ENCODE measurements around the gene C15orf61. TPM values are rescaled to one million over a fixed set of nuclear protein-coding genes. Genes with fewer than 3 reads are reported as not detected.

Gene C15orf61
- total RNA-seq (1 to 10 TPM; 5.1 to 5.7 TPM), polyA plus RNA-seq (10.5 TPM)

DNA sequence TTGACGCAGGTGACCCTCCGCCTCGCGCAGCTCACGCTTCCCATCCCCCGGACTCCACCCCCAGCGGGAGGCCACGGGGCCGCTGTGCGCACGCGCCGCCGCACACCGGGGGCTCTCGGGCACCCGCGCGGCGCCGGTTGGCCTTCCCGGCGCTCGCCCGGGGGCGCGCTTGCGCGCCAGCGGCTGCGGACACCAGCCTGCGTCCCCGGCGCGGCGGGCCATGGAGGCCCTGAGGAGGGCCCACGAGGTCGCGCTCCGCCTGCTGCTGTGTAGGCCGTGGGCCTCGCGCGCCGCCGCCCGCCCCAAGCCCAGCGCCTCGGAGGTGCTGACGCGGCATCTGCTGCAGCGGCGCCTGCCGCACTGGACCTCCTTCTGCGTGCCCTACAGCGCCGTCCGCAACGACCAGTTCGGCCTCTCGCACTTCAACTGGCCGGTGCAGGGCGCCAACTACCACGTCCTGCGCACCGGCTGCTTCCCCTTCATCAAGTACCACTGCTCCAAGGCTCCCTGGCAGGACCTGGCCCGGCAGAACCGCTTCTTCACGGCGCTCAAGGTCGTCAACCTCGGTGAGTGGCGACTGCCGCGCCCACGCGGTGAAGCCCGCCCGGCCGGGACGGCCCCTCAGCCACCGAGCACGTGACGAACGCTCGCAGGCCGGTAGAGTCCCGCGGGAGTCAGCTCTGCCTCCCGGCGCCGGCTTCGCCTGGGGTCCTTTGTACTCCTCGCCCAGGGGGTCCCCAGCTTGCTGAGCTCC, at the start of gene C15orf61:
Gene C15orf61 (plus strand): TSS at position 103 of the 754 bp plus-strand sequence. CDS start 118 bp downstream, at position 221.
- peak within 1 kb of the TSS; percentile 95 for H3K4me3 ChIP-seq (ENCODE audit: low read length)
- Mint-ChIP-seq H3K27me3 (peaks cover 0 to 3% of the 10 kb centered on the region in 2 donors), H3K9me3 (no peaks in the 10 kb centered on the region), H3K27ac (peak within 1 kb of the TSS; percentile 91 to 98 (median 96)), H3K4me1 (peaks cover 28 to 48% (median 33%) of the 10 kb centered on the region in 3 donors), H3K36me3 (peaks cover 0 to 25% (median 3%) of the 10 kb centered on the region in 3 donors), H3K4me3 (peak within 1 kb of the TSS; percentile 90 to 96 (median 93))
- peak; percentile 76 to 90 (median 87) for DNase-seq
- peak within 1 kb of the TSS; percentile 78 for H3K27ac ChIP-seq (ENCODE audit: low read depth, low read length)
- peaks cover 25% of the 10 kb centered on the region for H3K4me1 ChIP-seq (ENCODE audit: insufficient read depth, low read length)
- ChIA-PET POLR2A (interaction anchor here (0.9 to 2.9 kb wide), 5 partner anchors 21 to 757 kb away, joined by 3 to 33 read pairs (median 3); partner anchors contain the start of genes FEM1B and MAP2K5), CTCF (interaction anchor here (1.6 to 2.0 kb wide), 2 partner anchors 9 to 21 kb away, joined by 4 to 8 read pairs; partner anchors contain the start of gene MAP2K5)
- H3K27me3 ChIP-seq (ENCODE audit: insufficient read depth, low read length, poor library complexity, severe bottlenecking): no peaks in the 10 kb centered on the region
- no peaks in the 10 kb centered on the region for H3K36me3 ChIP-seq (ENCODE audit: insufficient read depth, low read length)
- no peaks in the 10 kb centered on the region for H3K9me3 ChIP-seq (ENCODE audit: low read length)

DNA sequence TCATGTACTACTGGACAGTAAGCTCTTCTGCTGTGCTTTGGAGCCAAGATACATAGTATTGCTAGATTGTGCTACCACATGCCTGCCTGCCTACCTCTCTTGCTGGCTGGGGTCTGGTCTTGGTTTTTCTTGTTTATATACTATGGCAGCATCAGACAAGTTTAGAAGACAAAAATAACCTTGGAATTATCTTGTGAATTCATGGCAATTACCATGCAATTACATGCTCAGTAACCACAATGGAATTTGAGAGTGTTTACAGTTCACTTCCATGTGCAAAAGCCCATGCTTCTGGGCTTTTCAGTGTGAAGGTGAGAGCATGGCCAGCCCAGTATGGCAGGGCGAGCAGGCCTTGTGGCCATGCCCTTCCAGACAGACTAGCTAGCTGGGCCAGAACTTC, 48.0 kb upstream of the C15orf61 start:
- Histone ChIP-seq H3K27me3 (ENCODE audit: insufficient read depth, low read length, poor library complexity, severe bottlenecking) (no peaks in the 10 kb centered on the region), H3K9me3 (ENCODE audit: low read length) (no peaks in the 10 kb centered on the region), H3K4me1 (ENCODE audit: insufficient read depth, low read length) (no peaks in the 10 kb centered on the region), H3K27ac (ENCODE audit: low read depth, low read length) (no peak overlapping the region), H3K4me3 (ENCODE audit: low read length) (no peak overlapping the region), H3K36me3 (ENCODE audit: insufficient read depth, low read length) (no peaks in the 10 kb centered on the region)
- Mint-ChIP-seq H3K27me3 (peaks cover 0 to 2% of the 10 kb centered on the region in 2 donors), H3K36me3 (peaks cover 0 to 2% (median 0%) of the 10 kb centered on the region in 3 donors), H3K9me3 (no peaks in the 10 kb centered on the region), H3K4me1 (no peaks in the 10 kb centered on the region), H3K27ac (no peak overlapping the region), H3K4me3 (no peak overlapping the region)
- POLR2A ChIA-PET: no interaction called here
- CTCF ChIA-PET: no interaction called here
- no peak for DNase-seq

DNA sequence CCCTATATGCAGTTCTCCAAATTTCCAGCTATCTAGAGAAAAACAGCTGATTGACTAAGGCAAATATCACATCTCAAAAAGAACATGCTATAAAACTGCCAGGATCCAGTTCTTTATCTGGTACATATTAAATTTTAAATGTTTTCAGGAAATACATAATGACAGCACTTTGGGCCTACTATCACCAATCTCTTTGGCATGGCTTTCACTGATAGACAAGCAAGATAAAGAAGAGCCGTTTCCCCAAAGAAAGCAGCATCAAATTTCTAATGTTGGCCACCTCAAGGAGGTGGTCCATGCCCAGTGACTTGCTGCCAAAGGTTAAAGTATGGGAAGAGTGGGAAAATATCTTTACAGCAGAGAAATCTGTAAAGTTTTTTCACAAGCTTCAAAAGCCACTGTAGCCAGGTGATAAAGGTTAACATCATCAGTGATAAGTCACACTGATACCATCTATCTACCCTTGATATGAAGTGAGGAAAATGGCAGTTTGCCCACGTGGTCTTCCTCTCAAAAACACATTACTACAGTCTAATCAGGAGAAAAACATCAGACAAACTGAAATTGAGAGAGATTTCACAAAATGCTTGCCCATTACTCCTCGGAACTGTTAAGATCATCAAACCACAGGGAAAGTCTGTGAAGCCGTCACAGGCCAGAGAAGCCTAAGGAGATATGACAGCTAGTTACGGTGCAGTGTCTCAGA, 46.4 kb upstream of the C15orf61 start:
- ChIA-PET POLR2A (no interaction called here), CTCF (no interaction called here)
- DNase-seq: no peak
- no peaks in the 10 kb centered on the region for H3K9me3 ChIP-seq (ENCODE audit: low read length)
- H3K27ac ChIP-seq (ENCODE audit: low read depth, low read length): no peak overlapping the region
- no peaks in the 10 kb centered on the region for H3K9me3 Mint-ChIP-seq
- no peaks in the 10 kb centered on the region for H3K27me3 ChIP-seq (ENCODE audit: insufficient read depth, low read length, poor library complexity, severe bottlenecking)
- H3K4me3 ChIP-seq (ENCODE audit: low read length): no peak overlapping the region
- peaks cover 0 to 2% of the 10 kb centered on the region in 2 donors for H3K27me3 Mint-ChIP-seq
- no peaks in the 10 kb centered on the region for H3K36me3 ChIP-seq (ENCODE audit: insufficient read depth, low read length)
- no peak overlapping the region for H3K4me3 Mint-ChIP-seq
- no peak overlapping the region for H3K27ac Mint-ChIP-seq
- peaks cover 0 to 2% (median 0%) of the 10 kb centered on the region in 3 donors for H3K36me3 Mint-ChIP-seq
- H3K4me1 ChIP-seq (ENCODE audit: insufficient read depth, low read length): no peaks in the 10 kb centered on the region
- H3K4me1 Mint-ChIP-seq: no peaks in the 10 kb centered on the region

DNA sequence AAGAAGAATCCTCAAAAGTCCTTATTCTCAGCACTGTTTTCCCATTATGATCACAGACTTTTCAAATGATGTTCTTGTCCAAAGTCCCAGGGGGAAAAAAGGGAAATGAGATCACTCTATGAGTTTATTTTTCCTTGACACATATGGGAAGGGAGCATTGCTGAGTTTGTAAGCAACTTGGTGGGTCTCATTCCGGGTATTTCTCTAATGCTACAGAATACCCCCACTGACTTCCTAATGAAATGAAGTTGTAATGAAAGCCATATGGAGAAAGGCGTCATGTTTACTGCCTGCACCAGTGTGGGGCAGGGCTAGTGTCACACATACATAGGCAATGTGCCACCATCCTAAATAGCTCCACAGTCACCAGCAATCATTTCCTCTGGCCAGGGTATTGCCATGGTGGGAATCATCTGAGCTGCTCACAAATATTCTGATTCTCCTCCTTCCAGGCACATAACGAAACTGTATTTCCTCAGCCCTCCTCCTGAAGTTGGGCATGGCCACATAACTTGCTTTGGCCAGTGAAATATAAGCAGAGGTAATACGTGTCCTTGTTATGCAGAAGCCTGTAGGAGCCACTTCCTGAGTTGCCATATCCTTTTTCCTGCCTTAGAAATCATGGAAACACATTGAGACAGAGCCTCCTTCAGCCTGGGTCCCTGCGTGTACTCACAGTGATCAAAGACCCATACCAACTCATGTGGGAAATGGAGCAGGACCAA, 41.0 kb upstream of the C15orf61 start:
- peaks cover 2 to 10% (median 7%) of the 10 kb centered on the region in 3 donors for H3K36me3 Mint-ChIP-seq

DNA sequence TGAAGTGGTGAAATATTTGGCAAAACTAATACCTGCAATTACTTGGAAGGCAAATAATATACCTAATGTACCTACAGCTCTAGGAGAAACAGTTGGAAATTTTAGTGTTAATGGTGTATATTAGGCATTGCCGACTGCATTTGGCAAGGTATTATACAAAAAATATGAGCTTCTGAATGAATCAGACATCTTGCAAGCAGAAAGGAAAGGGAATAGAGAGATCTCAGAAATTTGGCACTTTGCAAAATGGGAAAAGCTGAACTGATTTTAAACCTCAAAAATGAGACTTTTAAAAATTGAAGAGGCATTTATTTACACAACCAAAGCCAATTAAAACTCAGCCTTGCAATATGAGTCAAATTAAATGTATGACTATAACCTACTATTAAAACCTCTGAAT, 40.2 kb upstream of the C15orf61 start:
- peaks cover 0 to 6% (median 0%) of the 10 kb centered on the region in 5 donors for H3K9me3 Mint-ChIP-seq
- H3K36me3 Mint-ChIP-seq: peaks cover 2 to 14% (median 7%) of the 10 kb centered on the region in 3 donors
- no peak for DNase-seq
- no peak overlapping the region for H3K4me3 Mint-ChIP-seq
- no peak overlapping the region for H3K27ac Mint-ChIP-seq
- no peaks in the 10 kb centered on the region for H3K4me1 ChIP-seq (ENCODE audit: insufficient read depth, low read length)
- H3K27me3 Mint-ChIP-seq: peaks cover 0 to 2% of the 10 kb centered on the region in 2 donors
- H3K9me3 ChIP-seq (ENCODE audit: low read length): no peaks in the 10 kb centered on the region
- no peak overlapping the region for H3K4me3 ChIP-seq (ENCODE audit: low read length)
- no peaks in the 10 kb centered on the region for H3K36me3 ChIP-seq (ENCODE audit: insufficient read depth, low read length)
- CTCF ChIA-PET: no interaction called here
- H3K27ac ChIP-seq (ENCODE audit: low read depth, low read length): no peak overlapping the region
- POLR2A ChIA-PET: no interaction called here
- no peaks in the 10 kb centered on the region for H3K4me1 Mint-ChIP-seq
- H3K27me3 ChIP-seq (ENCODE audit: insufficient read depth, low read length, poor library complexity, severe bottlenecking): no peaks in the 10 kb centered on the region

More for the DNA sequence above, 41.0 kb upstream of the C15orf61 start:
- H3K4me1 ChIP-seq (ENCODE audit: insufficient read depth, low read length): no peaks in the 10 kb centered on the region
- no peaks in the 10 kb centered on the region for H3K4me1 Mint-ChIP-seq
- no peak overlapping the region for H3K4me3 ChIP-seq (ENCODE audit: low read length)
- H3K27ac ChIP-seq (ENCODE audit: low read depth, low read length): no peak overlapping the region
- peaks cover 0 to 2% of the 10 kb centered on the region in 2 donors for H3K27me3 Mint-ChIP-seq
- no peaks in the 10 kb centered on the region for H3K9me3 ChIP-seq (ENCODE audit: low read length)
- no peak overlapping the region for H3K4me3 Mint-ChIP-seq
- peaks cover 0 to 3% (median 0%) of the 10 kb centered on the region in 5 donors for H3K9me3 Mint-ChIP-seq
- no peak for DNase-seq
- POLR2A ChIA-PET: no interaction called here
- H3K27ac Mint-ChIP-seq: no peak overlapping the region
- CTCF ChIA-PET: no interaction called here
- no peaks in the 10 kb centered on the region for H3K27me3 ChIP-seq (ENCODE audit: insufficient read depth, low read length, poor library complexity, severe bottlenecking)
- H3K36me3 ChIP-seq (ENCODE audit: insufficient read depth, low read length): no peaks in the 10 kb centered on the region

DNA sequence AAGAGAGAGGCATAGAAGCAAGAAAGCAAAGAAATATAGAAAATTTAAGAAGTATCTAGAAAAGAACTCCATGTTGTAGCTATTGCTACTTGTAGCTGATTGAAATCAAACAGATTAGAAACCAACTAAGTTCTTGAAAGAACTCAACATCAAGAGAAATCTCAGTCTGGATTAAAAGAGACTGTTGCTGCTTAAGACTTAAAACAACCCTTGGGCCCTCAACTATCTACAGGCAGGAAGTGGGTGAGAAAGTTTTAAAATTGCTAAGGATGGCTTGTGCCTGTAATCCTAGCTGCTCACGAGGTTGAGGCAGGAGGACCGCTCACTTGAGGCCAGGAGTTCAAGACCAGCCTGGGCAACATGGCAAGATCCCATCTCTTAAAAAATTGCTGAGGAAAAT, 39.3 kb upstream of the C15orf61 start:
- Histone ChIP-seq H3K4me3 (ENCODE audit: low read length) (no peak overlapping the region), H3K36me3 (ENCODE audit: insufficient read depth, low read length) (no peaks in the 10 kb centered on the region), H3K4me1 (ENCODE audit: insufficient read depth, low read length) (no peaks in the 10 kb centered on the region), H3K27me3 (ENCODE audit: insufficient read depth, low read length, poor library complexity, severe bottlenecking) (no peaks in the 10 kb centered on the region), H3K9me3 (ENCODE audit: low read length) (no peaks in the 10 kb centered on the region), H3K27ac (ENCODE audit: low read depth, low read length) (no peak overlapping the region)
- Mint-ChIP-seq H3K4me1 (no peaks in the 10 kb centered on the region), H3K9me3 (peaks cover 0 to 6% (median 0%) of the 10 kb centered on the region in 5 donors), H3K4me3 (no peak overlapping the region), H3K27me3 (peaks cover 0 to 2% of the 10 kb centered on the region in 2 donors), H3K36me3 (peaks cover 2 to 14% (median 7%) of the 10 kb centered on the region in 3 donors), H3K27ac (no peak overlapping the region)
- DNase-seq: no peak
- CTCF ChIA-PET: no interaction called here
- POLR2A ChIA-PET: no interaction called here

DNA sequence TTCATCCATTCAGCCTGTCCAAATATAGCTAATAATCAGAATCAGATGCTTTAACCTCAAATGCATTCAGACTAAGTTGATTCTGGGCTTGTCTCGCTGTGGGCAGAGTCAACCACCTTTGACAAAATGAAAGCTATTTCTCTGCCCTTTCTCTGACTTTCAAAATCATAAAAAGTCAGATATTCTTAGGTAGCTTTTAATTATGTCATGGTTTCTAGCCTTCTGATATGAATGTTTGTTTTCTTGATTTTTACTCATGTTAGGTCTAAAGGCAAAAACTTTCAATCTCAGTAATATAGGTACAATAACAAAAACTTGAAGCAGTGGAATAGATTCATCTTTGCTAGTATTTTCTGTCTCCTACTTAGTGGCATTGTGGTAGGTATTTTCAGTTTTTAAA, 25.3 kb upstream of the C15orf61 start:
- H3K27me3 Mint-ChIP-seq: no peaks in the 10 kb centered on the region
- Histone ChIP-seq H3K4me3 (ENCODE audit: low read length) (no peak overlapping the region), H3K9me3 (ENCODE audit: low read length) (no peaks in the 10 kb centered on the region), H3K27me3 (ENCODE audit: insufficient read depth, low read length, poor library complexity, severe bottlenecking) (no peaks in the 10 kb centered on the region), H3K27ac (ENCODE audit: low read depth, low read length) (no peak overlapping the region), H3K36me3 (ENCODE audit: insufficient read depth, low read length) (no peaks in the 10 kb centered on the region), H3K4me1 (ENCODE audit: insufficient read depth, low read length) (no peaks in the 10 kb centered on the region)
- H3K27ac Mint-ChIP-seq: no peak overlapping the region
- H3K9me3 Mint-ChIP-seq: no peaks in the 10 kb centered on the region
- ChIA-PET POLR2A (no interaction called here), CTCF (interaction anchor here (1.1 kb wide), 1 partner anchor 38 kb away, joined by 3 read pairs; no protein-coding TSS in a partner anchor)
- H3K4me3 Mint-ChIP-seq: no peak overlapping the region
- no peaks in the 10 kb centered on the region for H3K4me1 Mint-ChIP-seq
- peaks cover 4 to 12% (median 6%) of the 10 kb centered on the region in 3 donors for H3K36me3 Mint-ChIP-seq
- no peak for DNase-seq
